NCI-H345 treated with DMSO at 0.1 percent for 48 hours (cell line): ENCODE results near the gene FGF1.
A peak's percentile ranks its signal among the peaks of the same experiment; 100 is the strongest.
"Not testable (repeated sequence)": the region's sequence is repeated elsewhere in the genome, so short reads cannot be mapped to it uniquely, and the experiment has no call there.

Source experiments
- DNase-seq: peaks from one replicate; lab custom pipeline; 2025; ENCODE audit not compliant: unreplicated experiment; lab: John Stamatoyannopoulos, UW

Gene FGF1

DNA sequence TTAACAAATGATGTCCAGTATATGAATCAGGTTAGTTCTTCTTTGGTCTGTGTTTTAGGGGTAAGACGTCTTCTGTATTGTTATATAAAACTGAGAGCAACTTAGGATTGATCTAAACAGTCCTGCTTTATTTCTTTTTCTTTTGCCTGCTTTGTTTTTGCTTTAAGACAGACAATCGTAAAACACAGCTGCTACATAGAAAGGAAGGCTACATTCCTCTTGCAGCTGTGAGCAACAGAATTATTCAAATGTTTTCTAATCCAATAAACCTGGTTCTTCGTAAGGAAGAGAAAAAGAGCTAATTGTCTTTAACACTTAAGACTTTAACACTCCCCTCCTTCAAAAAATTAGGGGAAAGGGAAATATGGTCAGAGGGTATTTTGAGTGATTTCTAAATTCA, 14.6 kb downstream of the FGF1 start:
- DNase-seq: no peak

DNA sequence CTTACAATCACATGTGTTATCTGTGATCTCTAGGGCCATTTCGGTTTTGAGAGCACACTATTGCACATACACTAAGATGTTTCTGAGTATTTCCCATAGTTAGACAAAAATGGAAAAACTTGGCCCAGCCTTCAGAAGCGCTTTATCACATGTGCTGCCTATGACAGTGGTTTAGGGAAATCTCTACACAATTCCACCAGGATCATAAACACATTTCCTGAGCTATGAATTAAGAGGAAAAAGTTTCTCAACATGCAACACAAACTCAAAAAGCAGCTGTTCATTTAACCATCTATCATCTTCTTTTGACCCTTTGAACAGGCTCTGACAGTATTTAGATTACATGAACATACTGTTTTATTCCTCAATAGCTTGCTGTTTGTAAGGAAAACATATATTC, 15.1 kb downstream of the FGF1 start:
- DNase-seq: no peak

DNA sequence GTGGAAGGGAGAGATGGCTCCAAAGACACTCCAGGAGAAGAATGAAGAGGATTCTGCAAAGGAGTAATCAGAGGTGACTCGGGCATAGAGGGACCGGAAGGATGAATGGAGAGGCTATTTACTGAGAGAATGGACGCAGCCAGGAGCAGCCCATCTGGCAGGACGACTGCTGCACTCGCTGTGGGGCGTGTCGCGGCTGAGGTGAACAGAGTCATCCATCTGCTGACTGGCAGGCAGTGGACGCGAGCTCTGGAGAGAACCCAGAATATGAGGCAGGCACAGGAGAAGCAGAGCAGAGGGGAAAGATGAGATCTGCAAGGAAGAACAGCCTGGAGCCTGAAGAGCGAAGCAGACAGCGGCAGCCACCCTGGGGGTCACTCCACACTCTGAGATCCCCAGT, 16.4 kb downstream of the FGF1 start:
- no peak for DNase-seq

DNA sequence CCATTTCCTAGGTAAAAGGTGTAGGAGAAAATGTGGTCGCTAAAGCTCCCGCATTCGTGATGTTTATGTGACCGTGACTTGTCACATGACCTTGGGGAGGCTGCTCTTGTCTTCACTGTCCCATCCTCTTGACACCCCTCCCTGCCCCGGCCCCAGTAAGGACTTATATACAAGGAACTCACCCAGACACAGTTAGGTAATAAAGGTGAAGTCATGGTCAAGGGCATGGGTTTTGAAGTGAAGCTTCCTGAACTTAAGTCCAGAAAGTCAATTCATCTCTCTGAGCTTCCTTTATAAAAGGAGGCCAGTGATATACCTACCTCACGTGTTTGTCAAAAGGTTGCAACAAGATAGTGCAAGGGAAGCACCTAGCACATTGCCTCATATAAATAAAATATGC, 17.6 kb downstream of the FGF1 start:
- DNase-seq: no peak

DNA sequence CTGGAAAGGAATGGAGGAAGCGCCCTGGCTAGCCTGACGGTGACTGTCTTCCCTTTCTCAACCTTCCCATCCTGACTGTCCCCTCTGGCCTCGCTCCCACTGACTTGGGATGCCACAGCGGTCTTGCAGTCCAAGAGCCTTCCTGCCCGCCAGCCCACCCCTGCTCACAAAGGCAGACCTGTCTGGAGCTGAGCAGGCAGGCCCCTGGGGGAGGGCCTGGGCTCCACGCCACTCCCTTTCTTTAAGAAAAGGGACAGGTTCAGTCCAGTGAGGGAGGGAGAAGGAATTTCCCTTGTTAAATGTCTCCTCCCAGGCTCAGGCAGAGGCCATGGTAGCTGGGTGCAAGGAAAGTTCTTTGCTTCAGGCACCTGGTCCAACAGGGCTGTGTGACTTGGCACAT, 18.1 kb downstream of the FGF1 start:
- DNase-seq: no peak

DNA sequence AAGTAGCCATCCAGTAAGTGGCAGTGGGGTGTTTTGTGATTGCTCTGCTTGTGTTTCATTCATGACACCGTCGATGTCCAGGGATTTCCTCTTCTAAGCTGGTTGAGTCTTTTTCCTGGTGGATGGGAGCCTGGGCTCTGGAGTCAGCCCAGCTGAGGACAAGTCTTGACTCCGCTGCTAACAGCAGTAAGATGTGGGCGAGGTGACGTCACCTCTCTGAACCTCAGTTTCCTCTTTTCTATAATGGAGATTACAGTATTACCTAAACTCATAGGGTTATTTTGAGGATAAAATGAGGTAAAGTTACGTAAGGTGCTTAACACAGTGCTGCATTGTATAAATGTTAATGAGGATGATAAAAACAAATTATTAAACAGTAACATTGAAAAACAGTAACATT, 21.3 kb downstream of the FGF1 start:
- DNase-seq: no peak

DNA sequence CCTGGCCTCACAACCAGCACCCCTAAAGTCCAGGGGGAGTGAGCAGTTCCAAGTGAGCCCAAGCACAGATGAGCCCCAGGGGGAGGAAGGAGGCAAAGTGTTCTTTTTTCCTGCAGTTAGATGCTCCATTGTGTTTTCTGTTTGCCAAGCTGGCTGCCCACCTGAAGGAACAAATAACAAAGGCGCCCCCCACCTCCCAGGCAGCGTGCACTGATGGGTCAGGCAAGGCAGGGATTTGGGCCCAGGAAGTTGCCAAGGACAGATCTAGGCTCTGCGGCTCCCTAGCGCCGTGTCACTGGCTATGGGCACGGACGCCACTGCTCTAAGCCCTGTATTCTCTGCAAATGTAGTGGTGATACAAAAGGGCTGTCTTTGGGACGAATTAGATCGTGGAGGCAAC, 21.8 kb downstream of the FGF1 start:
- DNase-seq: no peak

DNA sequence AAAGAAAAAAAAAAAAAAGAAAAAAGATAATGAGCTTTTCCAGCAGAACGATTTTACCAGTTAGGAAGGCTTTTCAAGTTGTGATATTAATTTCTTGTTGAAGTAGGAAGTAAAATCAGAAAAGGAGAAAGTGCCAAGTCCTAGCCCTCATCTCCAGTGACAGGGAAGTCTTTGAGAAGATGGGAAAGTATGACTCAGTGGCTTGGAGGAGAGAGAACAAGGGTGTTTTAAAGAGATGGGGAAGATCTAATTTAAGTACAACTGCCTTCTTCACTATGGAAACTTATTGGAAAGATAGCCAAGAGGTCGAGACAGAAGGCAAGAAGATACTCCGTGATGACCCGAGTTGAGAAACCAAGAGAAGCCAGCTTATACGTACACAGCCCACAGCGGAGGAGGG, 22.6 kb downstream of the FGF1 start:
- DNase-seq: no peak

DNA sequence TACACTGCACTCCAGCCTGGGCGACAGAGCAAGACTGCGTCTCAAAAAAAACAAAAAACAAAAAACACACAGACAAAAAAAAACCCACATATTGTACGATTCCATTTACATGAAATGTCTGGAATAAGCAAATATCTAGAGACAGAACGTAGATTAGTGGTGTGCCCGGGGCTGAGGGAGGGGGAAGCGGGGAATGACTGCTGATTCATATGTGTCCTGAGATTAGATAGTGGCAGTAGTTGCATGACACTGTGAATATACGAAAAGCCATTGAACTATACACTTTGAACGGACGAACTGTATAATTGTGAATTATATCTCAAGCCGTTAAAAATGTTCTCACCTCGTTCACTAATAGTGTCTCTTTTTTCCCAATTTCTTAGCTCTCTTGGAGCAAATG, 23.9 kb downstream of the FGF1 start:
- DNase-seq: no peak

DNA sequence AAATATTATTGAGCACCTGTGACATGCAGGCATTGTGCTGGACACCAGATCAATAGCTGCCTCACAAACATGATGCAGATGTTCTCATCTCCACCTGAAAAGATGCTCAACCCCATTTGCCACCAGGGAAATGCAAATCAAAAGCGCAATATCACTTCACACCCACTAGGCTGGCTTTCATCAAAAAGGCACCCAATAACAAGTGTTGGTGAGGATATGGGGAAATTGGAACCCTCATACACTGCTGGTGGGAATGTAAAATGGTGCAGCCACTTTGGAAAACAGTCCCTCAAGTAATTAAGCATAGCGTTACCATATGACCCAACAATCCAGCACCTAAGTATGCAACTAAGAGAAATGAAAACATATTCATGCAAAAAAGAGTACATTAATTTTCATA, 24.7 kb downstream of the FGF1 start:
- DNase-seq: no peak

DNA sequence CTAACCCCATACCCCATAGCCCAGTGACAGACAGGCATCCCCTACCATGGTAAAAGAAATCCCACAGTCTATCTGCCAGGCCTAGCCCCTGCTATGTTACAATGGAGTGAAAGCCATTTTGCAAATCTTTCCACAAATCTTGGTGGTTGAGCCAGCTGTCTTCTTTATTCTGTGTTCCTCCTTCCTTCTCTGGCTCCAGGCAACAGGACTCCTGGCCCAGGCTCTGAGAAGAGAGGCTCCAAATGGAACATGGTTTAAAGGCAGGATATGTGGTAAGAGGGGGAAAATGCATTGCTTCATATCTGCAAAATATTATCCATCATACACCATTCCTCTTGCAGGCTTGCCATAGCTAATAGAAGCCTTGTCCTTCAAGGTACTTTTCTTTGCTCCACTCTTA, 25.2 kb downstream of the FGF1 start:
- no peak for DNase-seq

DNA sequence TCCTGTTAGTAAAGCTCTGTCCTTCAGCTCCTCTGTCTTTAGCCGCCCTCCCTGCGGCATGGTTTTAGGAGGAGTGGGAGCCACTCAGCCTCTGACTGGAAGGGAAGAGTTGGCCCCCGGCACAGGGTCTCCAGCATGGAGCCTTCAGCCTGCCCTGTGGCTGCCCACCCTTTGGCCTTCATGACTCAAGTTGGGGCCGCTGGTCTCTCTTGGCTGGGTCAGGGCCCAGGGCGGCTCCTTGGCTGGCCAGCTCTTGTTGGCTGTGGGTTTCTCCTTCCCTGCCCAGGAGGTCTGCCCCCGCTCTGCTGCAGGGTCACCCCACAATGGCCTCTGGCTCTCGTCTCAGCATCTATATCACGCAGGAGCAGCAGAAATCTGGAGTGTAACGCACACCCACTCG, 25.7 kb downstream of the FGF1 start:
- DNase-seq: no peak

DNA sequence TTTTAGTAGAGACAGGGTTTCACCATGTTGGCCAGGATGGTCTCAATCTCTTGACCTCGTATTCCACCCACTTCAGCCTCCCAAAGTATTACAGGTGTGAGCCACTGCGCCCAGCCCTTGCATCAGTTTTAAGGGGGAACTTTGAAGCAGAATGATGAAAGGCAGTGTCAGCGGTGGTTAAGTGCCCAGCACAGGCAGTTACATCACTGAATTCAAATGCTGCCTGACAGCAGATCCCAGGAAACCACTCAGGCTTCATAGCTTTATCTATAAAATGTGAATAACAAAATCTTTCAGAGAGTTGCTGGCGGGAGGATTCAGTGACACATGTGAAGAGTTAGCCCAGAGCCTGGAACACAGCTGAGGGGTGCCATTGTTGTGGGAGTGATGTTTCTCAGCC, 26.5 kb downstream of the FGF1 start:
- no peak for DNase-seq

DNA sequence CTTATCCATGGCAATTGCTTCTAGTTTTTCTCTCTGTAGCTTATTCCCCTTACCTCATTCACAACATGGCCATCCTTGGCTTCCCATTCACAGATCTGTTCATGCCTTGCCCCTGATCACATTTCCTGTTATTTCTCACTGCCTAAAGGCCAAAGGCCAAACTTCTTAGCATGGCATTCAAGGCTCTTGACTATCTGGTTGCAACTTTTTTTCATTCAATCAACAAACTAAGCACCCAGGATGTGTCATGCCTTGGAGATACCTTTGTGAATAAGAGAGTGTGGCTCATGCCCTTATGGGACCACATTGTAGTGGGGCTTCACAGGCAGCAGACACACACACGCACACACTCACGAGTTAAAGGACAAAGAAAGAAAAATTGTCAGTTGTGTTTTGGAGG, 27.6 kb downstream of the FGF1 start:
- DNase-seq: no peak

DNA sequence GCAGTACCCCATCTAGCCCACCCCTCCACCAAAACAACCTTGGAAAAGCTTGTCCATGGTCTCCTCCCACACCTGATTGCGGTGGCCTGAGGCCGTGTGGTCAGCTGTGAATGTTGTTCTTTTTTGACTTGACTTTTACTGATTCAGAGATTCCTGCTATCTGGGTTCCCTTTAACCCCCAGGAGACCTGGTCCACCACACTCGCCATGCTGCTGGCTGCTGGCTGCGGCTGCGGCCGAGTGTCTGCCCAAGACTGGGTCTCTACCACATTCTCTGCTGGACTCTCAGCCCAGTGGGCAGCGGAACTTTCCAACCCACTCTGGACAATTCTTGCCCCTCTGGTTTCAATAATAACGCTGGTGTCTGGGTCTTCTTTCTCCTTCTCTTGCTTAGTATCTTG, 28.4 kb downstream of the FGF1 start:
- DNase-seq: no peak

DNA sequence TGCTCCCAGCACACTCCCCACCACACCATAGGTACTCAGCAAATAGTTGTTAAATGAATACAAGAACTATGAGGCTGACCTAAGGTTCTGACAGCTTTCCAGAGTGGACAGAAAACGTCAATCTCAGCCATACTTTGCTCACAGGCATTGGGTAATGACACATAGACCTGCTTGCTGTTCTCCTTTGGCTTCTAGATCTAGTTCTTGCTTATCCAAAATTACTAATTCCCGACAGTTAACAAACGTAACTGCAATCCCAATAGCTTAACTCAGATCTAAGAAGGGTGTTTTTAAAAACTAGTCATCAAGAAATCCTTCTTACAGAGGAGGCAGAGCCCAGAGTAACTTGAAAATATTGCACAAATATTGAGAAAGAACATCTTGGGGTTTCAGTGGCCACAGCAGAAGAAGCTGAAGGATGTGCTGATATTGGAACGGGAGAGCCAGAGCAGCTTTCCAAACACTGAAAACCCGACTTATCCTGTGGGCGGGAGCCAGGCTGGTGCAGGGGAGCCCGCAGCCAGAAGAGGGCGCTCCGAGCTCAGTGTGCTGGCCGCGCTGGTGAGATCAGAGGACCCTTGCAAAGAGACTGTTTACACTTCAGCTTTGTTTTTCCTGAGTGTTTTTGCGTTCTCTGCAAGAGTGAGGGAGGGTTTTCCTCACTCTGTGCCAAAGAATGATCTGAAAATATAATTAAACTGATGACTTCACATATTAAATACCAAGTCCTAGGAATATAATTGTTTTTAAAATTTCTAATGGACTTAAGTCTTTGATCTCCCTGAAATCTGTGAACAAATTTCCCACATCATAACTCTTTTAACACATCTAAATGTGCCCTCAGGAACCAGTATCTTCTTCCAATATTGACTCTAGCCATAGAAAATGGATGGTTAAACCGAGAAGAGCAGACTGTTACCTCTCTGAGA, 30.3 kb downstream of the FGF1 start:
- peak; percentile 50 for DNase-seq

DNA sequence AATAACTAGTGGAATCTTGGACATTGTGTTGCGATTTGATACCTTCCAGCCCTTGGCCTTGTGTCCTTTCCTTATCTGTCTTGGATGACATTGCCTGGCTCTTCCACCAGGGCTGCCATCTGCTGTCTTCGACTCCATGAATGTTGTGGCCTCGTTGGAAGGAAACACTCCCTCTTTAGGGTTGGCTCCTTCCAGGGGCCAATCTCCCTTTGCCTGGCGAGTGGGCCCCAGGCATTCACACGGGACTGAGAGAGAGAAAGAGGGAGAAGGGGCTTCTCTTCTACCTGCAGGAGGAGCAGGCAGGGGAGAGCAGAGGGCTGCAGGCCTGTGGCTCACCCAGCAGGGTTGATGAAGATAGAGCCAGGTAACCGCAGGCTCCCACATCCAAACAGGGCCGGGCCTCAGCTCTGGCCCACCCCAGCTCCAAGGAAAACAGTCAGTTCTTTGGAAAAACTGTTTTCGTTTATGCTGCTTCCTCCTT, 31.3 kb downstream of the FGF1 start:
- DNase-seq: no peak

DNA sequence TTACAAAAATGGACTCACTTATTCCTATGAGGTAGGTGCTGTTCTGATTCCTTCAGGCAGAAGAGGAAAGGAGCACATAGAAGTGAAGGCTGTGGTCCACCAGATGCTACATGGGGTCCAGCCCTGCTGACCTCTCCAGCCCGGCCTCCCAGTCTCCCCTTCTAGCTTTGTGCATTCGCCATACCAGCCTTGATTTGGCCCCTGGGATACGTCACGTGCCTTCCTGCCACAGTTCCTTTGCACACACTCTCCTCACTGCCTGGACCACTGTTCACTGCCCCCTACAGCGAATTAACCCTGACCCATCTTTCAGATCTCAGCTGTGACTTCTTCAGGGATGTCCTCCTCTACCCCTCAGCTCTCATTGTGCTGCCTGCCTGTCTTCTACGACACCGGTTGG, 32.6 kb downstream of the FGF1 start:
- no peak for DNase-seq

DNA sequence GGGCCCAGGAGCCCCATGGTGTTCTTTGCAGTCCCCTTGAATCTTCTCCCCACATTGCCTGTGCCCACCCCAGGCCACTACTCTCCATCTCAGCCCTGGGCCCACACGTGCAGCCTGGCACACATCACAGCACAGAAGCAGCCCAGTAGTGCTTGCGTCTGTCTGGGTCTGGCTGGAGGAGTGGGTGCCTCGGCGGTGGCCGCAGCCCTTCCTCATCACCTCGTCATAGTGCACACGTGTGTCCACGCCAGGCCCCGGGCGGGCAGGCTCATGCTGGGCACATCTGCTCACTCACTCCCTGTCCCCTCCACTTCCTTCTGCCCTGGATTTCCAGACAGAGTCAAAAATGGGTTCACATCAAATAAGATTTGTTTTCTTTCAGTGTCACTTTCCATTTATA, 33.3 kb downstream of the FGF1 start:
- DNase-seq: no peak

DNA sequence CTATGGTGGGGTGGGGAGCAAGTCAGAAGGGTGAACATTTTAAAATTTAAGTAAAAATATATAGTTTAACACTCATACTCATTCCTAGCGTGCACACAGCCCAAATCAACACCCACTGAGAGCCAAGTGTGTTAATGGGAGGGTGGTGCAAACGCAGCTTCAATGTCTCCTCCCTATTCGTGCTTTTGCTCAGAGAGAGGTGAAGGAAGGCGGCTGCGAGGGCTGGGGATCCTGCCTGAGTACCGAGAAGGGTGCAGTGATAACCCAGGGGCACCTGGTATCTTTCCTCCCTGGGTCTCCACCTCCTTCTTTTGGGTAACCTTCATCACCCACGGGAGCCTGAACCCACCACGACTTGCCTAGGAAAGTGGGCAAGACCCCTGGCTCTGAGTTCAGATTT, 35.0 kb downstream of the FGF1 start:
- DNase-seq: no peak

DNA sequence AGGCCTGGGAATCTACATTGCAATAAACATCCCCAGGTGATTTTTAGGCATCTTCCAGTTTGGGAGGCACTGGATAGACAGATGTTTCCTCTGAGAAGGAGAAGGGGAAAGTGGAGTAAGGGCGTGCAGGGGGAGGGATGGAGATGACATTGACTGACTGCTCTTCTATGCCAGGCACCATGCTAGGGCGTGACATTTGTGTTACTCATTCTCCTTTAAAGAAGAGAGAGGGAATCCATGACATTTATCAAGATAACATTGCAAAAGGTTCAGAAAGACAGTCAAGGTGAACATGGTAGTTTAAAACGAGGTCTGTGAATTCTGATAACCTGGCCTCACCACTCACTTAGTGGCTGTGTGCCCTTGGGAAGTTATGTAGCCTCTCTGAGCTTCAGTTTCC, 35.8 kb downstream of the FGF1 start:
- DNase-seq: no peak

DNA sequence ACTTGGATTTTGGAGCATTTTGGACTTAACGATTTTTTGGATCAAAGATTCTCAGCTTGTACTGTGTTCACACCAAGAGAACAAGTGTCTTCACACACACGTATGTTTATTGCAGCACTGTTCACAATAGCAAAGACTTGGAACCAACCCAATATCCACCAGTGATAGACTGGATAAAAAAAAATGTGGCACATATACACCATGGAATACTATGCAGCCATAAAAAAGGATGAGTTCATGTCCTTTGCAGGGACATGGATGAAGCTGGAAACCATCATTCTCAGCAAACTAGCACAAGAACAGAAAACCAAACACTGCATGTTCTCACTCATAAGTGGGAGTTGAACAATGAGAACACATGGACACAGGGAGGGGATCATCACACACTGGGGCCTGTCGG, 37.8 kb downstream of the FGF1 start:
- not testable (repeated sequence) for DNase-seq

DNA sequence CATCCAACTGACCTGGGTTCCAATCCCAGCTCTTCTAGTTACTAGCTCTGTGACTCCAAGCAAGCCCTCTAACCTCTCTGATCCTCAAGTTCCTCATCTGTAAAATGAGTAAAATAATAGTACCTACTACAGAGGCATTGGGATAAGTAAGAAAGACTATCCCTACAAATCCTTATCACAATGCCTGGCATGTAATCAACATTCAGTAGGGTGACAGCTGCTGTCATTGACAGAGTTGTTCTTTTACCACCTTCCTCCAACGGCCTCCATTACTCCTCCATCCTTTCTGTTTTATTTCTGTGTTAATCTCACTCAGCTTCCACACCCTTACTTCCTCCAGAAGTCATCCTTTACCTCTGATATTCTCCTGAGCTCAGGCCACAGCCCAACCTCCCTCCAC, 40.4 kb downstream of the FGF1 start:
- DNase-seq: no peak
